Dermis blood vessel endothelial cell (primary cell): ENCODE measurements around the gene TSPAN3. TPM values are rescaled to one million over a fixed set of nuclear protein-coding genes. Genes with fewer than 3 reads are reported as not detected.
A peak's percentile ranks its signal among the peaks of the same experiment; 100 is the strongest.

Experiments
- DNase-seq: peaks from one replicate; pipeline ENCODE4 v3.0.0; 2010
- total RNA-seq: library from RNA; depleted of rRNA; stranded (reverse); fragments of >200 nt; gene quantifications from 2 replicates; pipeline ENCODE4 v1.2.3, GENCODE V29; 2014

TSPAN3 gene
- total RNA-seq, 1 donor from 2014 or later: 242 TPM

GRCh38 chr15:77033417-77033728, 37.5 kb downstream of the TSPAN3 start:
- no peak for DNase-seq

DNA sequence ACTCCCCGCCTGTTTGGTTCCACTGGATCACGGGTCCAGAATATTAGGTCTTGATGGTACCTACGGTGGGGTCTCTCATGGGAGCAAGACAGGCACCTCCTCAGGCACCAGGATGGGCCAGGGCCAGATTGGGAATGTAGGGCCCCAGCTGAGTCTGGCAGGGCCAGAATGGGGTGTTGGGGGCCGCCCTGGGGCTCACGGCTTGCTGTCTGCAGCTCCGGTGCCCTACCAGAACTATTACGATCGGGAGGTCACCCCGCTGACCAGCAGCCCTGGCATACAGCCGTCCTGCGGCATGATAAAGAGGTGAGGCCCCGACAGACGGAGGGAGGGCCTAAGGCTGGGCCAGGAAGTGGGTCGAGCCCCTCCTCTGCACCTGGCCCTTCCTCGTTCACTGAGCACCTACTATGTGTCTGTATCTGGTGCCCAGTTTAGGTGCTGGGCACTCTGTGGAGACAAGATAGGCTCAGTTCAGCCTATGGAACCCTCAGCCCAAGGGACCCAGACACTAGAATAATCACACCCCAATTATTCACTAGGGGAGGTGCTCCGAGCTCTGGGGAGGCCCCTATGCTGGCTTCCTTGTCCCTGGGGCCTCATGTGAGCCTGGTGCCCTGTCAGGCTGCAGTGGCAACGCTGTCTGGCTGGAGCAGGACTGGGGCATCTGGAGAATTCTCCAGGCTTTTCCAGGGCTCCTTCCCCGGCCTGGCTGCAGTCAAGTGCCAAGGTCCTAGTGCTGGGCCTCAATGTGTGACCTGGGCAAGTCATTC, 38.1 kb downstream of the TSPAN3 start:
- no peak for DNase-seq

GRCh38 chr15:77032052-77032646, 38.8 kb downstream of the TSPAN3 start:
- DNase-seq: no peak

DNA sequence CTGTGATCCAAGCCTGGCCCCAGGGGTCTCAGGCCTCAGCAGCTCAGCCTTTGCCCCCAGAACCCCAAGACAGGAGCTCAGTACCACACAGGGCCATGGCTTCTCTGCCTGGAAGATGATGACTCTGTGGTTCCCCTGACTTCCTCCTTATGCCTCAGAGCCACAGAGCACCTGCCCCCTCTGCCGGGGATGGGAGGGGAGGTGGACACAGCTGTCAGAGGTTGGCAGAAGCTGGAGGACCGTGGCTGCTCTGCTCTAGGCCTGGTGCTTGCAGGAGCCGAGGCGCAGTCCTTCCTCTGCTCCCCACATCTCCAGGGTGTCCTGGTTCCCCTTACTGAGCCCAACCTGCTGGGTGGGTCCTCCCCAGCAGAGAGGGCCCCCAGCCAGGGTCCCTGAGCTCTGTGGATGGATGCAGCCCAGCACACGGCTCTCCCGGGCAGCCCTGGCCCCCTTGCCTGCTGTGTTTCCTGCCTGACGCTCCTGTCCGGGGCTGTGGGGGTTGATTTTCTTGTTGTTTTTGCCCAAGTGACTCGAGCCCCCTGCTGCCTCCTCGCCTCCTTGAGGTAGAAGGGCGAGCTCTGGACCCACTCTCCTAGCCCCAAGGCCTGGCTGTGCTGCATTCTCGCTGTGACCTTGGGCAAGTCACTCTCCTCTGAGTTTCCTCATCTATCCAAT, 39.4 kb downstream of the TSPAN3 start:
- peak; percentile 19 for DNase-seq

- DNase-seq: no peak
These were observed 40.0 kb downstream of the TSPAN3 start for GRCh38 chr15:77030928-77031375.

GRCh38 chr15:77030048-77030927, 40.6 kb downstream of the TSPAN3 start:
- DNase-seq: no peak

GRCh38 chr15:77029166-77030047, 41.5 kb downstream of the TSPAN3 start:
- DNase-seq: no peak

GRCh38 chr15:77028451-77029165, 42.3 kb downstream of the TSPAN3 start:
- DNase-seq: no peak

GRCh38 chr15:77027697-77028450, 43.0 kb downstream of the TSPAN3 start:
- peak; percentile 28 for DNase-seq

- DNase-seq: no peak
These were observed 43.7 kb downstream of the TSPAN3 start for GRCh38 chr15:77027111-77027696.

- no peak for DNase-seq
These were observed 44.3 kb downstream of the TSPAN3 start for GRCh38 chr15:77026501-77027110.

DNA sequence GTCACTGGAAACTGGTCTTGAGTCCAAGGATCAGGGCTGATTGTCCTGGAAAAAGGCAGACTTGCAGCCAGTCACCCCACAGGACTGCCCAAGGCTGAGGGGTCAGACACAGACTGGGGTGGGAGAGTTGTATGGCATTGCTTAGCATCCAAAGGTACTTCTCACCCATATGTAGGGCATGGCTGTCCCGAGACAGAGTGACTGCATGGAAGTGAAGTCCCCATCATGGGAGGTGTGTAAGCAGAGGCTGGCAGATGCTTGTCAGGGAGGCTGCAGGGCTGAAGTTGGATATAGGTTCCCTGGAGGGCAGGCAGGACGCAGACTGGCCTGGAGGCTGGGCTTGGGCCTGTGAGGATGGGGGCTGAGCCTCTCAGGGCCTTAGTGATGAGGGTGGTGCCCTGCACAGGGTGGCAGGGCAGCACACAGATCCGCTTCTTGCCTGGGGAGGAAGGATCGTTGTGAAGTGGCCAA, 44.9 kb downstream of the TSPAN3 start:
- DNase-seq: no peak

DNA sequence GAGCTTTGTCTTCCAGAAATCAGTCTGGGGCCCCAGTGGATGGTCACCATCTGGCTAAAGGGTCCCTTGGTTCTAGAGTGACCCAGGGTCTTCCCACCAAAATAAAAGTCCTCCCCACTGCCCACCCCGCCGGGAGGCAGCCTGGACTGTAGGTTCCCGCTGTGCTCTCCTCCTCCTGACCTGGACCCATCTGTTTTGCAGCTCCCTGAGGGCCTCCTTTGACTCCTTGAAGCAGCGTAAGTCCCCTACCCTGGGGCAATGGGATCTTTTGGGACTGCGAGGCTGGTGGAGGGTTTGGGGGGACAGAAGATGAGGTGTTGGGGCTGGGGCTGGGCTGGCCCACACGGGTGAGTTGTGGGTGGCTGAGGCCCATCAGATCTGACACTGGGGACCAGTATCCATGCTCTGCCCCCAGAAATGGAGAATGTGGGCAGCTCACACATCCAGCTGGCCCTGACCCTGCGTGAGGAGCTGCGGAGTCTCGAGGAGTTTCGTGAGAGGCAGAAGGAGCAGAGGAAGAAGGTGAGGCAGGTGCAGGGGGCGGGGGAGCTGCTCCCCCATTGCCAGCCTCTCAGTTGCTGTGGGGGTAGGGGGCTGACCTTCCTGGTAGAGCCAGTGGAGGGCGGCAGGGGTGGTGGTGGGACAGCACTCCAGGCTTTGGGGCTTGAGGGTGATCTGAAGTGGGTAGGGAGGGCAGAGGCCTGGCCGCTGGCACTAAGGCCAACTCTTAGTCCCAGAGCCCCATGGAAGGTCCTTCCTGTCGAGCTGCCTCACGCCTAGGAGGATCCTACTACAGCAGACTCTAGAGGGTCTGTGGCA, 45.6 kb downstream of the TSPAN3 start:
- no peak for DNase-seq

DNA sequence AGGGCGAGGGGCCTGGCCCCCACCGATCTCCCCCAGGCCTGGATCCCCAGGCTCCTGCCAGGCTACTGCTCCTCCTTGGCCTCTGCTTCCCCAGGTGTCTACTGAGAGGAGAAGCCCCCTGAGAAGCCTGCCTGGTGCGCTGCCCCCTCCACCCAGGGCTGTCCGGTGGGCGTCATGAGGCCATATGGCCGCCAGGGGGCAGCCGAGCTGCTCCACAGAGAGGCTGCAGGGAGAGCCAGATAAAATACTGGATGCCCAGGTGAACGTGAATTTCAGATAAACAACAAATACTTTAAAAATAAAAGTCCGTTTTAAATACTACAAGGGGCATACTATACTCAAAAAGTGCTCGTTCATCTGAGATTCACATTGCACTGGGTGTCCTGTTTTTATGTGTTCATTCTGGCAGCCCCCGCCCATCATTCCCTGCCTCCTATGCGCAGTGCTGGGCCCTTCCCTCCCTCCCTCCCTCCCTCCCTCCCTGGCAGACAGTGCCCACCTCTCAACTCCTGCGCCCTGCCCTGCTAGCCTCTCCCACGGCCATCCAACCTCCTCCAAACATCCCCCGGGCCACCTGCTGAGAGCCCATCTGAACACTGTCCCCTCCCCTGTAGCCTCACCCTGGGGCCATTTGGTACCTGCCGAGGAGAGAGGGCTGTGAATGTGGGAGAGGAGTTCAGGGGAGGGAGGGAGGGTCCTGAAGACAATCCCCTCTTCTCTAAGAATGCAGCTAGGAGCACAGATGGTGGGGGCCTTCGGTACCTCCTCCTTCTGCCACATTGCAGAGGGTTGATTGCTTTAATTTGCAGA, 46.4 kb downstream of the TSPAN3 start:
- peak; percentile 71 for DNase-seq

DNA sequence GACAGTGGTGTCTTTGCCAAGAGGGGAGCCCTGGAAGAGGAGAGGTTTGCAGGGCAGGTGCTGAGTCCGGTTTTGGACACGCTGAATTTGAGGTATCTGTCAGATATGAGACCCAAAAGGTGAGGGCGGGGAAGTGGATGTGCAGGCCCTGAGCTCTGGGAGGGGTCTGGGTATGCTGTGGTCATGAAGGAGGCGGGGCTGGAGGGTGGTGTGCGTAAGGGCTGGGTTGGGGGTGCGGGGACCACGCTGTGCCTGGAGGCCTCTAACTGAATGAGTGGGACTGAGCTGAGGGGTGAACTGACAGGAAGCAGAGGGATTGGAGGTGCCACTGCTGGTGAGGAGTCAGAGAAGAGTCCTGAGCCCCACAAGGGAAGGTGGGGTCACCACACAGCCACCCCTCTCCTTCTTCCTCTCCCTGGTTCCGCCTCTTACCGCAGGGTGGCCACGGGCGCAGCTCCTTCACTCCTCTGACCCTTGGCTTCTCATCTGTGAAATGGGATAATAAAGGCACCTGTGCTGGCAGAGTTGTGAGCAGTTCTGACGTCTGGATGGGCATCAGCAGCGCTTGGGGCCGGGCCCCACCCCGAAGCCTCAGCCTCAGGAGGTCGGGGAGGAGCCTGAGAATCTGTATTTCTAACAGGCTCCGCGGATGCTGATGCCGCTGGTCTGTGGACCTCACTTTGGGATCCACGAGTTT, 47.2 kb downstream of the TSPAN3 start:
- no peak for DNase-seq

- no peak for DNase-seq
These were observed 48.0 kb downstream of the TSPAN3 start for GRCh38 chr15:77022646-77023575.
